Esophagus squamous epithelium (tissue), 5 donors: Measurements from ENCODE around the gene TAS2R31. TPM values are rescaled to one million over a fixed set of nuclear protein-coding genes. Genes with fewer than 3 reads are reported as not detected.

Source experiments
- DNase-seq: peaks from one replicate; lab custom pipeline; 2025; lab: John Stamatoyannopoulos, UW
- H3K27ac ChIP-seq, 4 donors: fragments of 200-600 bp; sonication (generic); one replicate each; pipeline ENCODE4 v1.5.1; 2016 to 2019; ENCODE audit warnings: mild to moderate bottlenecking in 1 of 4
- H3K27me3 ChIP-seq, 4 donors: fragments of 200-600 bp; sonication (generic); 1 replicate in 3 of 4; 2 replicates in 1 of 4; pipeline versions ENCODE4 v1.5.1 to v1.6.0; 2017 to 2021; ENCODE audit warnings: antibody characterized with exemption in 1 of 4
- H3K36me3 ChIP-seq, 3 donors: fragments of 200-600 bp; sonication (generic); one replicate each; pipeline ENCODE4 v1.5.1; 2016 to 2019
- H3K4me1 ChIP-seq, 3 donors: fragments of 200-600 bp; sonication (generic); one replicate each; pipeline ENCODE4 v1.5.1; 2017 to 2019
- H3K4me3 ChIP-seq, 4 donors: fragments of 200-600 bp; sonication (generic); 1 replicate in 3 of 4; 2 replicates in 1 of 4; pipeline ENCODE4 v1.5.1; 2016 to 2019; ENCODE audit warnings: mild to moderate bottlenecking in 2 of 4, moderate library complexity in 1 of 4
- H3K9me3 ChIP-seq, 3 donors: fragments of 200-600 bp; sonication (generic); one replicate each; pipeline ENCODE4 v1.5.1; 2016 to 2019
- CTCF ChIP-seq, 6 experiments: fragments of 450-650 bp in 4 of 6; fragments of 200-600 bp in 2 of 6; sonication (generic) in 2 of 6; IDR thresholded peaks; one replicate each; pipeline ENCODE4 v1.5.1; 2016 to 2019; ENCODE audit warnings: antibody characterized with exemption in 6 of 6, mild to moderate bottlenecking in 4 of 6, moderate library complexity in 4 of 6
- POLR2A ChIP-seq, 4 donors: fragments of 450-650 bp; IDR thresholded peaks; one replicate each; pipeline ENCODE4 v1.6.1; 2017; ENCODE audit warnings: antibody characterized with exemption in 4 of 4, mild to moderate bottlenecking in 4 of 4, moderate library complexity in 3 of 4
- WGBS, 2 donors: methylation state at CpG; one replicate each; pipeline ENCODE4 v1.1.5; 2018; 5-methylcytosine and 5-hydroxymethylcytosine counted together
- intact Hi-C: fragments of 100-400 bp; cut with DNase I; formaldehyde crosslinking; loops from one replicate; pipeline ENCODE4 v1.15.0; 2022
- total RNA-seq, 4 donors: library from RNA; depleted of rRNA; stranded (reverse); fragments of >200 nt; gene quantifications; one replicate each; pipeline ENCODE4 v1.1.0, GENCODE V29; 2016
- donor health status: DM: yes; HTN: yes; CAD: no.

TAS2R31 gene
- total RNA-seq, 4 donors from 2014 or later, result 1.7 to 6.5 (median 2.8) TPM; not detected in 1

GRCh38 chr12:11016937-11017336 is 14.3 kb downstream of the TAS2R31 start:
- TF ChIP-seq CTCF (IDR thresholded peaks at IDR 0.05) (no peak), POLR2A (IDR thresholded peaks at IDR 0.05) (no peak)
- Histone ChIP-seq H3K27ac (no peak overlapping the region), H3K27me3 (no peaks in the 10 kb centered on the region), H3K4me1 (no peaks in the 10 kb centered on the region), H3K9me3 (no peaks in the 10 kb centered on the region), H3K4me3 (no peak overlapping the region), H3K36me3 (peaks cover 0 to 5% (median 0%) of the 10 kb centered on the region in 3 donors)
- whole genome bisulfite sequencing, 2 donors, result 21 to 100% methylated on average over 1 of the region's 1 CpG
- intact Hi-C loops, result no loop called here
- DNase-seq, result no peak

- DNase-seq, result no peak
- TF ChIP-seq CTCF (IDR thresholded peaks at IDR 0.05) (no peak), POLR2A (IDR thresholded peaks at IDR 0.05) (no peak)
- Histone ChIP-seq H3K27ac (no peak overlapping the region), H3K36me3 (peaks cover 0 to 5% (median 0%) of the 10 kb centered on the region in 3 donors), H3K27me3 (no peaks in the 10 kb centered on the region), H3K4me3 (no peak overlapping the region), H3K4me1 (no peaks in the 10 kb centered on the region), H3K9me3 (no peaks in the 10 kb centered on the region)
- intact Hi-C loops, result no loop called here
- 90 to 94% methylated on average over 4 of the region's 4 CpGs for WGBS, 2 donors
Observed at GRCh38 chr12:11015775-11016430, 15.3 kb downstream of the TAS2R31 start.

GRCh38 chr12:11014234-11014633 is 17.0 kb downstream of the TAS2R31 start:
- H3K36me3 ChIP-seq, result peaks cover 0 to 5% (median 0%) of the 10 kb centered on the region in 3 donors
- H3K27me3 ChIP-seq, result no peaks in the 10 kb centered on the region
- no peak overlapping the region for H3K4me3 ChIP-seq
- H3K4me1 ChIP-seq, result no peaks in the 10 kb centered on the region
- no peaks in the 10 kb centered on the region for H3K9me3 ChIP-seq
- TF ChIP-seq POLR2A (IDR thresholded peaks at IDR 0.05) (no peak), CTCF (IDR thresholded peaks at IDR 0.05) (no peak)
- no peak for DNase-seq
- no peak overlapping the region for H3K27ac ChIP-seq
- intact Hi-C loops, result no loop called here

GRCh38 chr12:11007608-11008007 is 23.6 kb downstream of the TAS2R31 start:
- Histone ChIP-seq H3K27ac (no peak overlapping the region), H3K4me1 (no peaks in the 10 kb centered on the region), H3K27me3 (no peaks in the 10 kb centered on the region), H3K9me3 (no peaks in the 10 kb centered on the region), H3K4me3 (no peak overlapping the region), H3K36me3 (no peaks in the 10 kb centered on the region)
- intact Hi-C loops, result no loop called here
- 97 to 100% methylated on average over 1 of the region's 1 CpG for WGBS, 2 donors
- DNase-seq, result no peak
- no peak for TF ChIP-seq POLR2A (IDR thresholded peaks at IDR 0.05)
- TF ChIP-seq CTCF (IDR thresholded peaks at IDR 0.05), result no peak

GRCh38 chr12:10998204-10998603 is 33.0 kb downstream of the TAS2R31 start, which contains the start of gene TAS2R20:
TAS2R20 (minus strand) TSS chr12:10998304; CDS start chr12:10997875, 429 bp downstream.
- Histone ChIP-seq H3K4me1 (no peaks in the 10 kb centered on the region), H3K4me3 (no peak within 1 kb of the TSS), H3K36me3 (peaks cover 0 to 7% (median 0%) of the 10 kb centered on the region in 3 donors), H3K27me3 (no peaks in the 10 kb centered on the region), H3K27ac (no peak within 1 kb of the TSS), H3K9me3 (no peaks in the 10 kb centered on the region)
- intact Hi-C loops, result no loop called here
- no peak for DNase-seq
- no peak for TF ChIP-seq POLR2A (IDR thresholded peaks at IDR 0.05)
- TF ChIP-seq CTCF (IDR thresholded peaks at IDR 0.05), result no peak
